ENCODE results near the gene BLNK.

DNA sequence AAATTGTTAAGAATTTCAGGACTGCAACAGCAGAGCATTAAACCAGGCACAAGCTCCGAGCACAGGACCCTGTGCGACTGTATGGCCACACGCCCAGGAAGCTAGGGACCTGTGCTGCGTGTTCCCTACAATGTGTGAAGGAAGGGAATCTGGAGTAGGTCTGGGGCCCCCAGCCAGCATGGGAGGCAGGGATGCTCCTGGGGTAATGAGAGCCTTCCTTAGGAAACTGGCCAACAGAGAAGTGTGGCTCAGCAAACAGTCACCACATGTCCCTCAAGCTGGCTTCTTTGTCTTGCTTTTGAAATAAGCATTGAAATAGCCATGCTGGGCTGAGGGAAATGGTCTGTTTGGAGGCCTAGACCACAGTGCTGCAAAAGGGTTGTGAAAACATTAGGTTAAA, 8.2 kb downstream of the BLNK start:
- TF ChIP-seq, protein P1, sequence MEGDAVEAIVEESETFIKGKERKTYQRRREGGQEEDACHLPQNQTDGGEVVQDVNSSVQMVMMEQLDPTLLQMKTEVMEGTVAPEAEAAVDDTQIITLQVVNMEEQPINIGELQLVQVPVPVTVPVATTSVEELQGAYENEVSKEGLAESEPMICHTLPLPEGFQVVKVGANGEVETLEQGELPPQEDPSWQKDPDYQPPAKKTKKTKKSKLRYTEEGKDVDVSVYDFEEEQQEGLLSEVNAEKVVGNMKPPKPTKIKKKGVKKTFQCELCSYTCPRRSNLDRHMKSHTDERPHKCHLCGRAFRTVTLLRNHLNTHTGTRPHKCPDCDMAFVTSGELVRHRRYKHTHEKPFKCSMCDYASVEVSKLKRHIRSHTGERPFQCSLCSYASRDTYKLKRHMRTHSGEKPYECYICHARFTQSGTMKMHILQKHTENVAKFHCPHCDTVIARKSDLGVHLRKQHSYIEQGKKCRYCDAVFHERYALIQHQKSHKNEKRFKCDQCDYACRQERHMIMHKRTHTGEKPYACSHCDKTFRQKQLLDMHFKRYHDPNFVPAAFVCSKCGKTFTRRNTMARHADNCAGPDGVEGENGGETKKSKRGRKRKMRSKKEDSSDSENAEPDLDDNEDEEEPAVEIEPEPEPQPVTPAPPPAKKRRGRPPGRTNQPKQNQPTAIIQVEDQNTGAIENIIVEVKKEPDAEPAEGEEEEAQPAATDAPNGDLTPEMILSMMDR (IDR thresholded peaks at IDR 0.05): no peak
- no peak for TF ChIP-seq POLR2A (IDR thresholded peaks at IDR 0.05)
